Measurements from ENCODE around the gene NEK1.

DNA sequence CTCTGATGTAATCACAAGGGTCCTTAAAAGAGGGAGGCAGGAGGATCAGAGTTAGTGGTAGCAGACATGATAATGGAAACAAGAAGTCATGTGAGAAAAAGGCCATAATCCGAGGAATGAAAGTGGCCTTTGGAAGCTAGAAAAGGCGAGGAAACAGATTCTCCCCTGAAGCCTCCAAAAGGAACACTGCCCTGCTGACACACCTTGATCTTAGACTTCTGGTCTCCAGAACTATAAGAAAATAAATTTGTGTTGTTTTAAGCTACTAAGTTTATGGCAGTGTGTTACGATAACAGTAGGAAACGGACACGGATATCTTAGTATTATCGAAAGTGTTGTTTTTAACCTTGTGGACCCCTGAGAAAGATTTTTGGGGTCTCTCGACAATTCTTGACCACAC is 32.4 kb upstream of the NEK1 start:
- TF ChIP-seq, protein P1, sequence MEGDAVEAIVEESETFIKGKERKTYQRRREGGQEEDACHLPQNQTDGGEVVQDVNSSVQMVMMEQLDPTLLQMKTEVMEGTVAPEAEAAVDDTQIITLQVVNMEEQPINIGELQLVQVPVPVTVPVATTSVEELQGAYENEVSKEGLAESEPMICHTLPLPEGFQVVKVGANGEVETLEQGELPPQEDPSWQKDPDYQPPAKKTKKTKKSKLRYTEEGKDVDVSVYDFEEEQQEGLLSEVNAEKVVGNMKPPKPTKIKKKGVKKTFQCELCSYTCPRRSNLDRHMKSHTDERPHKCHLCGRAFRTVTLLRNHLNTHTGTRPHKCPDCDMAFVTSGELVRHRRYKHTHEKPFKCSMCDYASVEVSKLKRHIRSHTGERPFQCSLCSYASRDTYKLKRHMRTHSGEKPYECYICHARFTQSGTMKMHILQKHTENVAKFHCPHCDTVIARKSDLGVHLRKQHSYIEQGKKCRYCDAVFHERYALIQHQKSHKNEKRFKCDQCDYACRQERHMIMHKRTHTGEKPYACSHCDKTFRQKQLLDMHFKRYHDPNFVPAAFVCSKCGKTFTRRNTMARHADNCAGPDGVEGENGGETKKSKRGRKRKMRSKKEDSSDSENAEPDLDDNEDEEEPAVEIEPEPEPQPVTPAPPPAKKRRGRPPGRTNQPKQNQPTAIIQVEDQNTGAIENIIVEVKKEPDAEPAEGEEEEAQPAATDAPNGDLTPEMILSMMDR (IDR thresholded peaks at IDR 0.05) = no peak
- TF ChIP-seq EZH2 (IDR thresholded peaks at IDR 0.05; ENCODE audit: borderline replicate concordance, insufficient read depth, low read depth, low read length, poor library complexity, severe bottlenecking) = no peak

All from B cell (primary cell).